GM19395 (cell line): ENCODE results near the gene POM121L2.

Experiments used
- ATAC-seq: cut with Tn5 transposase; IDR thresholded peaks from one replicate; pipeline ENCODE4 v1.9.1; 2021; ENCODE audit warnings: mild to moderate bottlenecking, moderate library complexity; ENCODE audit not compliant: unreplicated experiment

The POM121L2 gene

GRCh38 chr6:27260836-27261375, 51.2 kb downstream of the POM121L2 start:
- no peak for ATAC-seq

GRCh38 chr6:27260369-27260768, 51.7 kb downstream of the POM121L2 start:
- no peak for ATAC-seq
